NCI-H1694 treated with DMSO at 0.1 percent for 48 hours (cell line): ENCODE results near the gene ZBED1.

ENCODE experiments used
- DNase-seq: peaks from one replicate; lab custom pipeline; 2025; lab: John Stamatoyannopoulos, UW

ZBED1 gene

DNA sequence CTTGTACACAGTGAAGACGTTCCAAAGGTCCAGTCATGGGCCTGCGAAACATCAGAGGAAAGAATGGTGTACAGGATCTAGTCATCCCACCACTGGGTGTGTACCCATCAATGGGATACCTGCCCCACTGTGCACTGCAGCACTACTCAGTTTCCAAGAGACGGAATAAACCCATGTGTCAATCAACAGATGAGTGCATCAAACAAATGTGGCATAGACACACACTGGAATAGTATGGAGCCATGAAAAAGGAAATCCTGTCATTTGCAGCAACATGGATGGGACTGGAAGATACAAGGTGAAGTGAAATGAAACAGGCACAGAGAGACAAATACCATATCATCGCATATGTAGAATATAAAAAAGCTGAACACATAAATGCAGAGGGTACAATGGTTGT is 48.0 kb downstream of the ZBED1 start:
- DNase-seq: no peak

DNA sequence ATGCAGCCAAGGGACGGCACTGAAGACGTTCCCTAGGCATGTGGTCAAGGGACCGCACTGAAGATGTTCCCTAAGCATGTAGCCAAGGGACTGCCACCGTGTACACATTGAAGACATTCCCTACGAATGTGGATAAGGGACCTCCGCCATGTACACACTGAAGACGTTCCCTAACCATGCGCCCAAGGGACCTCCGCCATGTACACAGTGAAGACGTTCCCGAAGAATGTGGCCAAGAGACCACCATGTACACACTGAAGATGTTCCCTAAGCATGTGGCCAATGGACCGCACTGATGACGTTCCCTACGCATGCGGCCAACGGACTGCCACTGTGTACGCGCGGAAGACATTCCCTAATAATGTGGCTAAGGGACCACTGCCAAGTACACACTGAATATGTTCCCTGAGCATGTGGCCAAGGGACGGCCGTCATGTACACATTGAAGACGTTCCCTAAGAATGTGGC is 48.4 kb downstream of the ZBED1 start:
- DNase-seq: no peak

DNA sequence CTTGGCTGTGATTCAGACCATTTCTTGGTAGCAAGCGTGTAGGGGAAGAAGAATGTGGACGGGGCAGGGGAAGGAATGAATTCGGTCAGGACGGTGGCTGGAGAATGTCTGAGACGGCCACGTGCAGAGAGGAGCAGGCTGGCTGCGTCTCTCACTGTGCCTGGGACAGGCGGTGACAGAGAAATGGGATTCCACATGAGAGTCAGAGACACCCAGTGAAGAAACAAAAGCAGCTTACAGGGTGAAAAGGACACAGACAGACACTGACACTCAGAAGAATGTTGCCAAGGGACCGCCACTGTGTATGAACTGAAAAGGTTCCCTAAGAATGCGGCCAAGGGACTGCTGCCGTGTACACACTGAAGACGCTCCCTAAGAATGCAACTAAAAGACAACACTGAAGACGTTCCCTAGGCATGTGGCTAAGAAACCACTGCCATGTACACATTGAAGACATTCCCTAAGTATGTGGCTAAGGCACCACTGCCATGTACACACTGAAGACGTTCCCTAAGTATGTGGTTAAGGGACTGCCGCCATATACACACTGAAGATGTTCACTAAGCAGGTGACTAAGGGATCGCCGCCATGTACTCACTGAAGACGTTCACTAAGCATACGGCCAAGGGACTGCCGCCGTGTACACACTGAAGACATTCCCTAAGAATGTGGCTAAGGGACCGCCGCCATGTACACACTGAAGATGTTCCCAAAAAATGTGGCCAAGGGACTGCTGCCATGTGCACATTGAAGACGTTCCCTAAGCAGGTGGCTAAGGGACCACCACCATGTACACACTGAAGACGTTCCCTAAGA is 49.1 kb downstream of the ZBED1 start:
- DNase-seq: no peak

DNA sequence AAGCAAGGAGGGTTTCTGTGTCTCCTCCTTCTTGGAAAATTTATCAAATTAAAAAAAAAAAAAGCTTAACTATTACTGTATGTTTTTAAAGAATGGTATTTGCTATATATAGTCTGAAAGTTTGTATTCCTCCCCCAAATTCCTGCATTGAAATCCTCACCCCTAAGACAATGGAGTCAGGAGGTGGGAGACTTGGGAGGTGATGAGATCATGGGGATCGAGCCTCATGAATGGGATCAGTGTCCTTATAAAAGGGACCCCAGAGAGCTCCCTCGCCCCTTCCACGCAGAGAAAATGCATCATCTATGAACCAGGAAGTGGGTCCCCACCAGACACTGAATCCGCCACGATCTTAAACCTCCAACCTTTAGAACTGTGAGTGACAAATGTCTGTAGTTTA is 50.1 kb downstream of the ZBED1 start:
- no peak for DNase-seq

- no peak for DNase-seq
These were observed 51.5 kb downstream of the ZBED1 start for GRCh38 chrX:2449135-2449886.

DNA sequence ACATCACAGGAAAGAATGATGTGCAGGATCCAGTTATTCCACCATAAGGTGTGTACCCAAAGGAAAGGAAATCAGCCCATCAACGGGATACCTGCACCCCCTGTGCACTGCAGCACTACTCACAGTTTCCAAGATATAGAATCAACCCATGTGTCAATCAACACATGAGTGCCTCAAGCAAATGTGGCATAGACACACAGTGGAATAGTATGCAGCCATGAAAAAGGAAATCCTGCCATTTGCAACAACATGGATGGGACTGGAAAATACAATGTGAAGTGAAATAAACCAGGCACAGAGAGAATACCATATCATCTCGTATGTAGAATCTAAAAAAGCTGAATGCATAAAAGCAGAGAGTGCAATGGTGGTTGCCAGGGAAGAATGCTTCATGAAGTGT is 53.3 kb downstream of the ZBED1 start:
- no peak for DNase-seq

DNA sequence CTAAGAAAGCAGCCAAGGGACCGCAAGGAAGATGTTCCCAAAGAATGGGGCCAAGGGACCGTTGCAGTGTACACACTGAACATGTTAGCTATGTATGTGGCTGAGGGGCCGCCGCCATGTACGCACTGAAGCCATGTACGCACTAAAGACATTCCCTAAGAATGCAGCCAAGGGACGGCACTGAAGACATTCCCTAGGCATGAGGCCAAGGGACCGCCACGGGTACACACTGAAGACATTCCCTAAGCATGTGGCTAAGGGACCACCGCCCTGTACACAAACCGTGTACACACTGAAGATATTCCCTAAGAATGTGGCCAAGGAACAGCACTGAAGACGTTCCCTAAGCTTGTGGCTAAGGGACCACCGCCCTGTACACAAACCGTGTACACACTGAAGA is 54.0 kb downstream of the ZBED1 start:
- DNase-seq: no peak

DNA sequence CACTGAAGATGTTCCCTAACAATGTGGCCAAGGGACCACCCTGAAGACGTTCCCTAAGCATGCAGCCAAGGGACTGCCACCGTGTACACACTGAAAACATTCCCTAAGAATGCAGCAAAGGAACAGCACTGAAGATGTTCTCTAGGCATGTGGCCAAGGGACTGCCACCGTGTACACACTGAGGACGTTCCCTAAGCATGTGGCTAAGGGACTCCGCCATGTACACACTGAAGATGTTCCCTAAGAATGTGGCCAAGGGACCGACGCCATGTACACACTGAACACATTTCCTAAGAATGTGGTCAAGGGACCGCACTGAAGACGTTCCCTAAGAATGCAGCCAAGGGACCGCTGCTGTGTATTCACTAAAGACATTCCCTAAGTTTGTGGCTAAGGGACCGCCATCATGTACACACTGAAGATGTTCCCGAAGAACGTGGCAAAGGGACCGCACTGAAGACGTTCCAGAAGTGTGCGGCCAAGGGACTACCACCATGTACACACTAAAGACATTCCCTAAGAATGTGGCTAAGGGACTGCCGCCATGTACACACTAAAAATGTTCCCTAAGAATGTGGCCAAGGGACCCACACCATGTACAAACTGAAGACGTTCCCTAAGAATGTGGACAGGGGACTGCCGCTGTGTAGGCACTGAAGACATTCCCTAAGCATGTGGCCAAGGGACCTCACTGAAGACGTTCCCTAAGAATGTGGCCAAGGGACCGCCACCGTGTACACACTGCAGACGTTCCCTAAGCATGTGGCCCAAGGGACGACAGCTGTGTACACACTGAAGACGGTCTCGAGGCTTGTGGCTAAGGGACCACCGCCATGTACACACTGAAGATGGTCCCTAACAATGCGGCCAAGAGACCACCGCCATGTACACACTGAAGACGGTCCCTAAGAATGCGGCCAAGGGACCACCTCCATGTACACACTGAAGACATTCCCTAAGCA is 54.8 kb downstream of the ZBED1 start:
- DNase-seq: no peak

DNA sequence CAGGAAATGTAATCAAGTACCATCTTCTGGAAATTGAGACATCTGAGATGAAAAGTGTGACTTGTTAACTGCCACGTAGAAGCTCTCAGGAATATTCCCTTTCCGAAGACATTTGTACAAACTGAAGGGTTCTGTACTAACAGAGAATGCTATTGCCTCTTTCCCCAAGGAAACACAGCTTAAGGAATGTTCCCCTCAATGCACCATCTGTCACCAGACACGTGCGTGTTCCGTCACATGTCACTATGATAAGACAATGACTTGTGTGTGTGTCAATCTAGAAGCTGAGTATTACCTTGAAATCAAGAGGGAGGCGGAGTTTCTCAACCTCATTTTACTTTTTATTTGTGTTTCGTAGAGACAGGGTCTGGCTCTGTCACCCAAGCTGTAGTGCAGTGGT is 58.1 kb downstream of the ZBED1 start:
- DNase-seq: no peak

GRCh38 chrX:2441466-2441865 is 59.3 kb downstream of the ZBED1 start:
- DNase-seq: no peak

DNA sequence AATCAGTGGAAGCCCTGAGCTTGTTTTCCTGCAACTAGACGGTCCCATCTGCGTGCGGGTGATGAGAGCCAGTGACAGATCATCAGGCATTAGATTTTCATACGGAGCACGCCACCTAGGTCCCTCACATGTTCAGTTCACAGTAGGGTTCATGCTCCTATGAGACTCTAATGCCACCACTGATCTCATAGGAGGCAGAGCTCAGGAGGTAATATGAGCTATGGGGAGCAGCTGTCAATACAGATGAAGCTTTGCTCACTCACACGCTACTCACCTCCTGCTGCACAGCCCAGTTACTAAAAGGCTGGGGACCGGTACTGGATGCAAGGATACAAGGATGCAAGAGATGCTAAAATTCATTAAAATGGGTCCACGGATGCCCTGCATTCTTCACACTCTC is 61.2 kb downstream of the ZBED1 start:
- DNase-seq: no peak
